Diencephalon (tissue), 1 donor: Measurements from ENCODE around the gene CATSPERE. TPM values are rescaled to one million over a fixed set of nuclear protein-coding genes. Genes with fewer than 3 reads are reported as not detected.

Experiments
- small RNA-seq: library from RNA; depleted of rRNA; stranded (forward); fragments of <200 nt; gene quantifications from one replicate; pipeline ENCODE3, GENCODE V24; 2014
- total RNA-seq: library from RNA; depleted of rRNA; stranded (reverse); fragments of >200 nt; gene quantifications from one replicate; pipeline ENCODE4 v1.2.3, GENCODE V29; 2014

The CATSPERE gene, protein sequence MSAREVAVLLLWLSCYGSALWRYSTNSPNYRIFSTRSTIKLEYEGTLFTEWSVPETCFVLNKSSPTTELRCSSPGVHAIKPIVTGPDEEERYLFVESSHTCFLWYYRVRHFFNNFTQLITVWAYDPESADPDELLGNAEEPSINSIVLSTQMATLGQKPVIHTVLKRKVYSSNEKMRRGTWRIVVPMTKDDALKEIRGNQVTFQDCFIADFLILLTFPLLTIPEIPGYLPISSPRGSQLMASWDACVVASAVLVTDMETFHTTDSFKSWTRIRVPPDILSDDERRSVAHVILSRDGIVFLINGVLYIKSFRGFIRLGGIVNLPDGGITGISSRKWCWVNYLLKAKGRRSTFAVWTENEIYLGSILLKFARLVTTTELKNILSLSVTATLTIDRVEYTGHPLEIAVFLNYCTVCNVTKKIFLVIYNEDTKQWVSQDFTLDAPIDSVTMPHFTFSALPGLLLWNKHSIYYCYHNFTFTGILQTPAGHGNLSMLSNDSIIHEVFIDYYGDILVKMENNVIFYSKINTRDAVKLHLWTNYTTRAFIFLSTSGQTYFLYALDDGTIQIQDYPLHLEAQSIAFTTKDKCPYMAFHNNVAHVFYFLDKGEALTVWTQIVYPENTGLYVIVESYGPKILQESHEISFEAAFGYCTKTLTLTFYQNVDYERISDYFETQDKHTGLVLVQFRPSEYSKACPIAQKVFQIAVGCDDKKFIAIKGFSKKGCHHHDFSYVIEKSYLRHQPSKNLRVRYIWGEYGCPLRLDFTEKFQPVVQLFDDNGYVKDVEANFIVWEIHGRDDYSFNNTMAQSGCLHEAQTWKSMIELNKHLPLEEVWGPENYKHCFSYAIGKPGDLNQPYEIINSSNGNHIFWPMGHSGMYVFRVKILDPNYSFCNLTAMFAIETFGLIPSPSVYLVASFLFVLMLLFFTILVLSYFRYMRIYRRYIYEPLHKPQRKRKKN
- total RNA-seq: 4.2 TPM

GRCh38 chr1:244461245-244462071 lies at the start of gene CATSPERE:
TSS of gene CATSPERE (plus strand) at chr1:244461273. CDS start at chr1:244461430, 157 bp downstream.

GRCh38 chr1:244451539-244451950 lies 9.5 kb upstream of the CATSPERE start, which contains the start of gene ADSS2:
TSS of gene ADSS2 (minus strand) at chr1:244451909. CDS start at chr1:244451817, 92 bp downstream.

GRCh38 chr1:244652623-244653438 lies 191.8 kb downstream of the CATSPERE start, which contains the start of gene DESI2:
TSS of gene DESI2 (plus strand) at chr1:244653126. CDS start at chr1:244653314, 188 bp downstream.

Small RNA genes lying within 50 kb of the gene (small RNA-seq; reads per million reads assigned to genes)
- gene CYCSP5: not detected

Other genes with a start within 250 kb of the CATSPERE start
- 71.5 TPM for gene ADSS2, start 9.4 kb upstream of the CATSPERE start, total RNA-seq
- gene DESI2, start 191.9 kb downstream of the CATSPERE start, total RNA-seq: 36.0 TPM